NB4 (cell line): Measurements from ENCODE around the gene ARID1B.

ENCODE experiments used
- DNase-seq: peaks from one replicate; pipeline ENCODE4 v3.0.0; 2010; ENCODE audit warnings: low read depth
- H3K4me3 ChIP-seq: one replicate; pipeline ENCODE4 v1.5.1; 2011; ENCODE audit warnings: mild to moderate bottlenecking, low read depth, low read length, moderate library complexity
- MYC ChIP-seq: IDR thresholded peaks from 2 replicates; pipeline ENCODE4 v1.6.1; 2011; ENCODE audit warnings: low read depth, low read length
- POLR2A ChIP-seq: IDR thresholded peaks from 2 replicates; pipeline ENCODE4 v1.6.1; 2011; ENCODE audit warnings: mild to moderate bottlenecking; ENCODE audit not compliant: insufficient read length; ENCODE audit errors: extremely low read depth
- TF ChIP-seq, protein P1 (sequence below): IDR thresholded peaks from 2 replicates; pipeline ENCODE4 v1.6.1; 2011; ENCODE audit warnings: low read depth, low read length
- TF ChIP-seq, protein P2 (sequence below): IDR thresholded peaks from one replicate; pipeline ENCODE4 v1.5.1; 2012; ENCODE audit warnings: low read depth, low read length

Gene ARID1B

DNA sequence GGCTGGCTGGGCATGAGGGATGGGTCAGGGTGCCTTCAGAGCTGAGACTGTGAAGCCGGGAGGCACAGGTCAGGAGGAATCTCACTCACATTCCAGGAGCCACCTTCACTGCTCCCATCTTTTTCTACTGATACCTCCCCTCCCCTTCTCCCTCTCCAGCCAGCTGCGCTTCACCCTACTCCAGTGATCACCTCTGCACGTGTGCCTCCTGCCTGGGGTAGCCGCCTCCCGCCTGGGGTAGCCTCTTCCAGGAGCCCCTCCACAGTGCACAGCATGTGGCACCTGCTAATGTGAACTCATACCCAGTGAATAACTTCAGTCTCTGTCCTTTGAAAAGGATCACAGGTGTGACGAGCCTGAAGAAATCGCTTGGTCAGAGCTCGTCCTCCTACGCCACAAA, 313.6 kb downstream of the ARID1B start:
- no peak overlapping the region for H3K4me3 ChIP-seq
- TF ChIP-seq MYC (no peak), POLR2A (no peak)
- TF ChIP-seq, protein P1, sequence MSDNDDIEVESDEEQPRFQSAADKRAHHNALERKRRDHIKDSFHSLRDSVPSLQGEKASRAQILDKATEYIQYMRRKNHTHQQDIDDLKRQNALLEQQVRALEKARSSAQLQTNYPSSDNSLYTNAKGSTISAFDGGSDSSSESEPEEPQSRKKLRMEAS, result no peak
- TF ChIP-seq, protein P2, sequence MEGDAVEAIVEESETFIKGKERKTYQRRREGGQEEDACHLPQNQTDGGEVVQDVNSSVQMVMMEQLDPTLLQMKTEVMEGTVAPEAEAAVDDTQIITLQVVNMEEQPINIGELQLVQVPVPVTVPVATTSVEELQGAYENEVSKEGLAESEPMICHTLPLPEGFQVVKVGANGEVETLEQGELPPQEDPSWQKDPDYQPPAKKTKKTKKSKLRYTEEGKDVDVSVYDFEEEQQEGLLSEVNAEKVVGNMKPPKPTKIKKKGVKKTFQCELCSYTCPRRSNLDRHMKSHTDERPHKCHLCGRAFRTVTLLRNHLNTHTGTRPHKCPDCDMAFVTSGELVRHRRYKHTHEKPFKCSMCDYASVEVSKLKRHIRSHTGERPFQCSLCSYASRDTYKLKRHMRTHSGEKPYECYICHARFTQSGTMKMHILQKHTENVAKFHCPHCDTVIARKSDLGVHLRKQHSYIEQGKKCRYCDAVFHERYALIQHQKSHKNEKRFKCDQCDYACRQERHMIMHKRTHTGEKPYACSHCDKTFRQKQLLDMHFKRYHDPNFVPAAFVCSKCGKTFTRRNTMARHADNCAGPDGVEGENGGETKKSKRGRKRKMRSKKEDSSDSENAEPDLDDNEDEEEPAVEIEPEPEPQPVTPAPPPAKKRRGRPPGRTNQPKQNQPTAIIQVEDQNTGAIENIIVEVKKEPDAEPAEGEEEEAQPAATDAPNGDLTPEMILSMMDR, result no peak
- no peak for DNase-seq

DNA sequence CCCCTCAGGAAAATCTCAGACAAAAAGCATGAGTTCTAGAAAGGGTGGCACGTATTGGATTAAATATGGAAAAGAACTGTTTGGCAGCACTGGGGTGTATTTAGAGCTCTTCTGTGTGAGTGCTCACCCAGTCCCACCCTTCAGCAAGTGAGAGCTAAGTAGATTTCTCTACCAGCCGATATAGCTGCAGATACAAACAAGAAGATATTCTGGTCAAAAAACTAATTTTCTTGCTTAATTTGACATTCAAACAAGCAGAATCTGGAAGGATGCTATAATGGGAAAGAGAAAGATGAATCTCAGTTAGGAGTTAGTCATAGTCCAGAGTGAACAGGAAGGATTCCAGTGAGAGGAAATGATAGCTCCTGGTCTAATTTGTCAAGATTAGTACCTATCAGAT, 314.1 kb downstream of the ARID1B start:
- no peak overlapping the region for H3K4me3 ChIP-seq
- no peak for DNase-seq
- no peak for TF ChIP-seq POLR2A
- no peak for TF ChIP-seq MYC
- TF ChIP-seq, protein P2, result no peak
- TF ChIP-seq, protein P1, result no peak

DNA sequence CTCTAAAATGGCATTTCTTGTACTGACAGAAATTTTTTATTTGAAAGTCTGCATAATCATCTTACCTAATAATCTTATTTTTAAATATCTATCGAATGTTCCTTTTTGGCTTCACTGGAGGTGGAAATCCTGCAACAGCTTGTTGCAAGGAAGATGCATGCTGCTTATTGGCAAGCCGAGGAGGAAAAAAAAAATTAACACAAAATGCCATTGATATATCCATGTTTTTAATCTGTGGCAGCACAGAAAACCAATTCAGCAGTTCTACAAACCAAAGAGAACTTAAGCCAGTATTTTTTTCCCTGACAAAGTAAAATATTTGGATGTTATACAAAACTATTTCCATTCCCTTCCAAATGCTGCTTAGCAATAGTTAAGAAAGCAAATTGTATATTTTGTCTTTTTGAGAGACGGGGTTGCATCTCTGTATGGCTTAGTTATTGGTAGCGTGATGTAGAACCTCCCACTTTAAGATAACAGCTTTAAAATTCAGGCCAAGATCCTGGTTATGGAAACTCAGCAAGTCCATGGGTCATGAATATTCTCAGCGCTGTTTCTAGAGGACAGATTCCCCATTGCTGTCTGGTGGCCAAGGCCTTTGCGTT, 314.8 kb downstream of the ARID1B start:
- no peak for TF ChIP-seq MYC
- TF ChIP-seq, protein P2, result no peak
- TF ChIP-seq POLR2A, result no peak
- TF ChIP-seq, protein P1, result no peak
- H3K4me3 ChIP-seq, result no peak overlapping the region
- no peak for DNase-seq

DNA sequence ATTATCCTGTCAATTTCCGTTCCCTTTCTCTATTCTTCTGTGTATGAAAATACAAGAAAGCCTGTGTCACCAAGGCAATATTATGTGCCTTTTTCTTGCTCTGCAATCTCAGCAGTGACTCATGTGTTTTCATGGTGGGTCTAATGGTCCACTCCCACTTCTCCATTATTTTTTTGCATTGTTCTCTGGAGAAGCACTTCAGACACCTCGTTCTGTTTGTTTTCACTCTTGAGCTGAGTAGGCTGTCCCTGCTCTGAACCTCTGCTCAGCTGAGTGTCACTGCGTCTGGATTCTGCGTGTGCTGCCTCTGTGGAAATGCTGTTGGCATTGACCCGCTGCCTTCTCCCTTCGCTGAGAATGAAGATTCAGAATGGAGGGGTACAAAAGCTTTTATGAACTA, 315.6 kb downstream of the ARID1B start:
- TF ChIP-seq MYC, result no peak
- TF ChIP-seq, protein P1, result no peak
- TF ChIP-seq POLR2A, result no peak
- TF ChIP-seq, protein P2, result no peak
- DNase-seq, result no peak
- H3K4me3 ChIP-seq, result no peak overlapping the region

DNA sequence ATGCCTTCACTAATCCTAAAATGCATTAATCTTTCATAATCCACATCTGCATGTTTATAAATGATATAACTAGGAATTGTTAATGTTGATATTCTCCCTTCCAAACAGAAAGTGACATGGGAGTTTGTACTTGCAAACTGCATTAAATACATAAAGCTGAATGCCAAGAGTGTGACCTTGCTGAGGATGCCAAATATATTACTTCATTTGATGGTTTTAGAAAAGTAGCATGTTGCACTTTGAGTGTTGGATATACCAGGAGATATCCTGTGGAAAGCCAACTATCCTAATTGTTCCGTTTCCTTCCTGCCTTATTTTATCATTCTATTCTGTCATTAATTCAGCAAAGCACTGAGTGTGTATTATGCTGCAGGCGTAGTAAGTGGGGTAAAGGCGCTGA, 316.4 kb downstream of the ARID1B start:
- DNase-seq, result no peak
- TF ChIP-seq, protein P1, result no peak
- TF ChIP-seq MYC (no peak), POLR2A (no peak)
- TF ChIP-seq, protein P2, result no peak

DNA sequence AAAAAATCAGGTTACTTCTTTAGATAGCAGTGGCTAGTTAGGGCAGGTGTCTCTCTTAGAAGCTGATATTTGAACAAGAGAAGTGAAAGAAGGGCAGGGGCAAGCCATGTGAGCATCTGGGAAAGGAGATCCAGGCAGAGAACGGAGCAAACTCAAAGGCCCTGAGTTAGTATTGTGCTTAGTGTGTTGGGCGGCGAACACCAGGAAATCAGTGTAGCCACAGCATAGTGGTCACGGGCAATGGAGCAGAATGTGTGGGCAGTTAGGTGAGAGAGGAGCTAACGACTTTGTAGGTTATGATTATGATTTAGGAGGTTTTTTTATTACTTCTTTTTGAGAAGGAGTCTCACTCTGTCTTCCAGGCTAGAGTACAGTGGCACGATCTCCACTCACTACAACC, 316.9 kb downstream of the ARID1B start:
- no peak for DNase-seq
- TF ChIP-seq POLR2A, result no peak
- no peak for TF ChIP-seq MYC
- TF ChIP-seq, protein P1, result no peak
- TF ChIP-seq, protein P2, result no peak
- no peak overlapping the region for H3K4me3 ChIP-seq

More for the DNA sequence above, 316.4 kb downstream of the ARID1B start:
- H3K4me3 ChIP-seq, result no peak overlapping the region
